ENCODE data around the gene NCF4.

The NCF4 gene

GRCh38 chr22:36870250-36870649 lies 9.4 kb downstream of the NCF4 start:
- ATAC-seq = no peak
- TF ChIP-seq OSR1 (CRISPR knock-in tag; IDR thresholded peaks at IDR 0.05) (no peak), BACH2 (CRISPR knock-in tag; IDR thresholded peaks at IDR 0.05; ENCODE audit: borderline replicate concordance) (no peak), CSDC2 (CRISPR knock-in tag; IDR thresholded peaks at IDR 0.05) (no peak), TCF4 (CRISPR knock-in tag; IDR thresholded peaks at IDR 0.05; ENCODE audit: borderline replicate concordance) (no peak)

GRCh38 chr22:36871669-36872081 lies 10.9 kb downstream of the NCF4 start:
- TF ChIP-seq ZC3H10 (CRISPR knock-in tag; IDR thresholded peaks at IDR 0.05) (no peak), ARNTL (CRISPR knock-in tag; IDR thresholded peaks at IDR 0.05; ENCODE audit: borderline replicate concordance, low read depth) (no peak), BACH2 (CRISPR knock-in tag; IDR thresholded peaks at IDR 0.05; ENCODE audit: borderline replicate concordance) (no peak), ZNF70 (CRISPR knock-in tag; IDR thresholded peaks at IDR 0.05) (no peak)
- ATAC-seq = no peak

GRCh38 chr22:36872084-36872483 lies 11.3 kb downstream of the NCF4 start:
- TF ChIP-seq ZNF8 (CRISPR knock-in tag; IDR thresholded peaks at IDR 0.05) = no peak
- no peak for TF ChIP-seq POU6F1 (CRISPR knock-in tag; IDR thresholded peaks at IDR 0.05; ENCODE audit: borderline replicate concordance, low read depth)
- TF ChIP-seq ISL1 (CRISPR knock-in tag; IDR thresholded peaks at IDR 0.05) = no peak
- TF ChIP-seq CSRNP3 (CRISPR knock-in tag; IDR thresholded peaks at IDR 0.05) = no peak
- no peak for TF ChIP-seq ESRRG (CRISPR knock-in tag; IDR thresholded peaks at IDR 0.05)
- TF ChIP-seq ZC3H10 (CRISPR knock-in tag; IDR thresholded peaks at IDR 0.05) = no peak
- ATAC-seq = no peak

- TF ChIP-seq POU6F1 (CRISPR knock-in tag; IDR thresholded peaks at IDR 0.05; ENCODE audit: borderline replicate concordance, low read depth) = no peak
- TF ChIP-seq CSRNP3 (CRISPR knock-in tag; IDR thresholded peaks at IDR 0.05) = no peak
- TF ChIP-seq ZNF565 (CRISPR knock-in tag; conservative IDR thresholded peaks at IDR 0.05; ENCODE audit: low read depth) = no peak
- TF ChIP-seq GLIS3 (CRISPR knock-in tag; IDR thresholded peaks at IDR 0.05) = no peak
- no peak for TF ChIP-seq ZNF70 (CRISPR knock-in tag; IDR thresholded peaks at IDR 0.05)
- no peak for TF ChIP-seq ZFP3 (CRISPR knock-in tag; IDR thresholded peaks at IDR 0.05)
- no peak for TF ChIP-seq OSR1 (CRISPR knock-in tag; IDR thresholded peaks at IDR 0.05)
- no peak for TF ChIP-seq TSHZ2 (CRISPR knock-in tag; IDR thresholded peaks at IDR 0.05)
- TF ChIP-seq ZNF8 (CRISPR knock-in tag; IDR thresholded peaks at IDR 0.05) = no peak
- no peak for TF ChIP-seq PPARA (CRISPR knock-in tag; IDR thresholded peaks at IDR 0.05; ENCODE audit: borderline replicate concordance)
- TF ChIP-seq TOX (CRISPR knock-in tag; IDR thresholded peaks at IDR 0.05; ENCODE audit: borderline replicate concordance) = no peak
- TF ChIP-seq CSDC2 (CRISPR knock-in tag; IDR thresholded peaks at IDR 0.05) = no peak
- no peak for TF ChIP-seq CREB5 (CRISPR knock-in tag; IDR thresholded peaks at IDR 0.05; ENCODE audit: low read depth)
- TF ChIP-seq ZC3H10 (CRISPR knock-in tag; IDR thresholded peaks at IDR 0.05) = no peak
- no peak for TF ChIP-seq ARNTL (CRISPR knock-in tag; IDR thresholded peaks at IDR 0.05; ENCODE audit: borderline replicate concordance, low read depth)
- TF ChIP-seq RARB (CRISPR knock-in tag; IDR thresholded peaks at IDR 0.05) = no peak
- TF ChIP-seq ZFP30 (CRISPR knock-in tag; IDR thresholded peaks at IDR 0.05) = no peak
- no peak for ATAC-seq
These were observed 12.2 kb downstream of the NCF4 start for GRCh38 chr22:36872866-36873498.
